Peyer's patch (tissue), 4 donors: ENCODE data around the gene CDCA7L.

Source experiments
- CTCF ChIP-seq, 6 experiments: fragments of 450-650 bp in 4 of 6; fragments of 200-600 bp in 2 of 6; sonication (generic) in 1 of 6; IDR thresholded peaks; one replicate each; pipeline ENCODE4 v1.5.1; 2017 to 2019; ENCODE audit warnings: antibody characterized with exemption in 6 of 6, mild to moderate bottlenecking in 3 of 6, moderate library complexity in 1 of 6
- POLR2A ChIP-seq, 2 donors: fragments of 450-650 bp; IDR thresholded peaks; one replicate each; pipeline ENCODE4 v1.5.1; 2017; ENCODE audit warnings: antibody characterized with exemption in 2 of 2, mild to moderate bottlenecking in 2 of 2, moderate library complexity in 2 of 2

GRCh38 chr7:21980926-21981500 lies 35.3 kb upstream of the CDCA7L start:
- TF ChIP-seq CTCF (IDR thresholded peaks at IDR 0.05) (no peak), POLR2A (IDR thresholded peaks at IDR 0.05) (no peak)
